HG03575 (cell line): ENCODE results near the gene MLEC.
"Not testable (repeated sequence)": the region's sequence is repeated elsewhere in the genome, so short reads cannot be mapped to it uniquely, and the experiment has no call there.

Source experiments
- ATAC-seq: cut with Tn5 transposase; IDR thresholded peaks from one replicate; pipeline ENCODE4 v1.9.1; 2021; ENCODE audit not compliant: unreplicated experiment, insufficient number of reproducible peaks, low FRiP score; ENCODE audit errors: extremely low read depth

Gene MLEC

DNA sequence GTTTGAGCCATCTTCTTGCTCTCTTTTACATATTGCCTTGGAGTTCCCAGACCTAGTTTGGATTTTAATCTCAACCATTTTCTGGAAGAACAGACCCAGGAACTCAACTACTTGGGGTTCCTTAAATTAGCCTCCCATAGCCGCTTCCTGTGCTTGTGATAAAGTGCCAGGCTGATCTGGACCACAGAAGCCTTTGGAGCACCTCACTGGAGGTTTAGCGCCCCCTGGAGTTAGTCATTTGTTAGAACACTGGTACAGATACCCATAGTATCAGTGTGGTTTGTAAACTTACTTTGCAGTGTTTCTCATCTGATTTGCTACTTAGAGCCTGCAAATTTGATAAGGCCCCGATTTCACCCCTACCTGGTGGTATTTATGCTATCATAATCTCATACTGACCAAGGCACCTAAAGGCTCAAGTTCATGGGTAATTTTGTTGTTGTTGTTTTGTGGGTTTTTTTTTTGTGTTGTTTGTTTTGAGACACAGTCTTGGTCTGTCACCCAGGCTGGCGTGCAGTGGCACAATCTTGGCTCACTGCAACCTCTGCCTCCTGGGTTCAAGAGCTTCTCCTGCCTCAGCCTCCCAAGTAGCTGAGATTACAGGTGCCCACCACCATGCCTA is 27.0 kb downstream of the MLEC start:
- no peak for ATAC-seq

DNA sequence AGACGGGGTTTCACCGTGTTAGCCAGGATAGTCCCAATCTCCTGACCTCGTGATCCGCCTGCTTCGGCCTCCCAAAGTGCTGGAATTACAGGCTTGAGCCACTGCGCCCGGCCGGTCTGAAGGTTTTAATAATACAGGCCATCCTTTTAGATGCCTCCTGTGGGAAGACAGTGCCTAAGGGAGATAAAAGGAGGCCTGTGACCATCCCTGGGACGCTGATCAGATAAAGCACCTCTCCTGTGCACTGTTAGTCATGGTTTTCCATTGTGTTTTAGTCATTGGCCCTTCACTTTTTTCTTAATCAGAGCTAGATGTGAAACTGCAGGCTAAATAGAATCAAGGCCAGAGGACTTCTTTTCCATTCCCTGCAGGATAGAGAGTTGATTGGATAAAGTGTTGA is 31.1 kb downstream of the MLEC start:
- no peak for ATAC-seq

DNA sequence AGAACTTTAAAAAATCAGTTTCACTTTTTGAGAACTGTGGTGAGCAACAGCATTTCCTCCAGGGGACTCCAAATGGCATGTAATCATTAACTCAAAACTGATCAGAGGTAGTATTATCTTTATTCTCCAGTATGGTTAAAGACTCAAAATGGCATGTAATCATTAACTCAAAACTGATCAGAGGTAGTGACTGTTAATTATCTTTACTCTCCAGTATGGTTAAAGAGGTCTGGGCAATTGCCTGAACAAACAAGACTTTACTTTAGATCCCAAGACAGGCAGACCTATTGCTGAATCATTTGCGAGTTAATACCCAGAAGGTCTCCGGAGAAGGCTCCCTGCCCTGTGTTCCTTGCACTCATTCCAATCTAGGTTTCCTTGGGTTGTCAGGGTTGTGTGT is 32.1 kb downstream of the MLEC start:
- ATAC-seq: no peak

DNA sequence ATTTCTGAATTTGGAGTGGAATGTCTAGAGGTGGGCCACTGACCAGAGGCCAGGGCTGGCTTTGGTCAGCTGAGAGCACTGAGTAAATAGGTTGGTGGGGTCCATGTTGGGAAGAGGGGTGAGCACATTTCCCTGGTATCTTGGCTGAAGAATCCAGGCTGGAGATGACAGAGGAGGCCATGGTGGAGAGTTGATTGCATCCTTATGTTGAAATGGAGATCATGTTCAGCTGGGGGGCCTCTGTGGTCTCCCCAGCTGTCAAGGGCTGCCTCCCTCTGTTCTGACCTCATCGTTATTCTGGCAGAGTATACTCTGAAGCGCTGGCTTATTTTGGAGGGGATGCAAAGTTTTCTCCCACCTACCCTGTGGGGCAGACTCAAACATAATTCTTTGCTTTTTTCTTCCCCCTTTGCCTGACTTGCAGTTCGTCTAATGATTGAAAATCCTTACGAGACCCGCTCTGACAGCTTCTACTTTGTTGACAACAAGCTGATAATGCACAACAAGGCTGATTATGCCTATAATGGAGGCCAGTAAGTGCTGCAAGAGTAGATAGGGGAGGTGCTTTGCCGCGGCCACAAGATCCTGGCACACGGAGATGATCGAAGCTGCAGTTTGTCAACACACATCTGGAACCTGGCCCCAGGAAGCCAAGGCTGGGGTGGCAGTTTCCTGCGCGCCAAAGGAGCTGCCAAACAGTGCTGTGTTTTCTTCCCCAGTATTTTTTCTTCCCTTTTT is 32.7 kb downstream of the MLEC start:
- ATAC-seq: no peak

DNA sequence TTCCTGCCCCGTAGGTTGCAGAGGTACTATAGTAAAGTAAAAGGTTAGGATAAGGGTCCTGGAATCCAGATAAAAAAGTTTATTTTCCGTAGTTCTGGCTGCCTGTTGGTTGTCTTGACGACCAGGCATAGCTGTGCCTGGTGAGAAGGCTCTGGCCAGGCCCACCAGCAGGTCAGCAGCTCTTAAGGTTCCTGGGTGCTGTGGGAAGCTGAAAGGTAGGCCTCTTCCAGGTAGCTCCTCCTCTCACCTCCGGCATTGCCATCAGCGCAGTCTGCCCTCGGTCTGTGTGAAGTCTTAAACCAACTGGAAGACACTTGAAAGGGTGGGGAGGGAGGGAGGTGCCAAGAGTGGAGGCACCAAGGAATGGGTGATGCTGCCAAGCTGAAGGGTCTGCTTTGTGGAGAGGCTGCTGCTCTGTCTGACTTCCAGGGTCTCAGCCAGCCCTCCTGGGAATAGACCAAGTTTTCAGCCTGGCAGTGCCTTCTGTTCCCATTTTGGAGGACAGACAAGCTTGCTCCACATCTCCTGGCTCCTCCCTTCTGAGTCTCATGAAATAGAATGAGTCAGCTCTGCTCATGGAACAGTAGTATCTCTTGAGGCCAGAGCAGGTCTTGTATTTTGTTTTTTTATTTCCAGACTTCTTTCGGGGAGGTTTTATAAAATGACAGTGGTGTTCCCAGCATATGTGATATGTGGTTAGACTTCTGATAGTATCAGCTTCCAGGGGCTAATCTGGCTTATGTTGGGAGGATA is 33.5 kb downstream of the MLEC start:
- ATAC-seq: no peak

DNA sequence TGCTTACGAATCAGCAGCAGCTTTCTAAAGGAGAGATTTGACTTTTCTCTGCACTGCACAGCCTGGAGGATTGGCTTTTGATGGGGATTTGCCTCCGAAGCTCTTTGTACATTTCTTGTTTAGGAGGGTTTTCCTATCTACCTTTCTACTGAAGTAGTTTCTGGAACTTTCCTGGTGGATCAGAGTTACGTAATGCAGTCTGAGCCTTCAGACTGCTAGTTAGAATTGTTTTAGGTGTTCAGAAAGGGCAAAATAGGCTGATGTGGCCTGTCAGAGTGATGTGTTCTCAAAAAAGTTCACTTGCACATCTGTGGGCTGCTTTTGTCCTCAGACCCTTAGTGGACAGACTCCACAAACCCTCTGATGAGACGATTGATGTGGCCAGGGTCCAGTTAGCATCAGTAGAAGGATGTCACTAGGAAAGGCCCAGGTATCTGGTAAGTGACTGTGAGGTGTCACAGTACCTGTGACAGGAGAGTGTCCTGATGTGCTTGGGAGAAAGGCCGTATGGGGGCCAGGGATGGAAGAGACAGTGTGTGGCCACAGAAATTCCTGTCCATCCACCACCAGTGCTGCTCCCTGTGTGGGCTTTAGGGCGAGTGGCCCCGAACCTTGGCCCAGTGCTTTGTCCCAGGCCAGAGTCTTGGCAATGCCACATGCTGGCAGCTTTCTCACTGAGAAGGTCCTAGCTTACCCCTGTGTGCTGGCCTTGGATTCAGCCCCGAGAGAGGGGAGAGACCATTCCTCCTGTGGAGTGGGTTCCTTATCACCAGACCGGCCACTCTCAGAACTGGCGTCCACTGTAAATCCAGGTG is 34.2 kb downstream of the MLEC start:
- no peak for ATAC-seq

DNA sequence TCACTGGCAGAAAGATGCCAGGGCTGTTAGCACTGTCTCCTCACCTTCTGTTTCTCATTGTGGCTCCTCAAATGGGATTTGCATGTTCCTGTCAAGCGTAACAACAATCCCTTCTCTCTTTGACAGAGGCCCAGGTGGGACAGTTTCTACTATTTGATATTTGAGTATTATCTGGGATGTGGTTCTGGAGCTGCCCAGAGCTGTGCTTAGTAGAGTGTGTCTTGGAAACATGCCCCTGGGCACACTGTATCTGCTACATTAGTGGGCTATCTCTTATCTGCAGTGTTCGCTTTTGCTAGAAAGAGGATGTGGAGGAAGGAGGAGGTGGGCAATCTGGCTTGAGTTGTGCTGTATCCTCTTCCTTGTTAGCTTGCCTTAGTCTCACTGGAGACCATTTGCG is 34.9 kb downstream of the MLEC start:
- no peak for ATAC-seq

DNA sequence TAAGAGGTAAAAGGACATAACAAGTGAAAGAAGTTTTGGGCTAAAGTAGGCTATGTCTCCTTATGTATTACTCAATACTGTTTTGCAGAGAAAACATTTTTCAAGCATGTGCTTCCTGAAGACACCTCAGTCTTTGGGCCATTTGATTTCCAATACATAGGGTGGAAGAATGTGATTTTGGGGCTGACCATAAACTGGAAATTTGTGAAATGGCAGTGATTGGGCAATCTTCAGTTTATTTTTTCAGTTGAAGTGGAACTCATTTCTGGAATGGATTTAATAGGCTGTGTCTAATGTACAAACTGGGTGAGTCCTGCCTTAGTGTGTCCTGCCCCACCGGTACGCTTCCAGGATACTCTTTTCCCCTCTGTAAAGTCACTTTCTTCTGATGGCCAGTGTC is 35.8 kb downstream of the MLEC start:
- ATAC-seq: no peak

DNA sequence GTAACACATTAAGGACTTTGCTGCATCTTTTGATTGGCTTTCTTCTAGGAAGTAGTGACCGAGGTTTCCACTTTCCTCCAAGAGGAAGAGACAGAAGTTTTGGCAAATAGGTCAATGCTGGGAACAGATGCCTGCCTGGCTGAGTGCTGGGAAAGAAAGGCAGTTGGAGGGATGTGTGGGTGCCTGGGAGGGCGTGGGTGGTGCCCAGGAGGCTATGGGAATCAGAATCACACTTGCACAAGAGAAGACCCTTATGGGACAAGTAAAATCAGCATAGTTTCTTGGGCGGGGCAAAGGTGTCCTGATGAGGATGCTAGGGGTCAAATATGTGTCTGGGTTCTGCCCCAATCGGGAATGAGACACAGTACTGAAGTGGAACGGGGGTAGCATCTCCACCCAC is 37.8 kb downstream of the MLEC start:
- no peak for ATAC-seq

DNA sequence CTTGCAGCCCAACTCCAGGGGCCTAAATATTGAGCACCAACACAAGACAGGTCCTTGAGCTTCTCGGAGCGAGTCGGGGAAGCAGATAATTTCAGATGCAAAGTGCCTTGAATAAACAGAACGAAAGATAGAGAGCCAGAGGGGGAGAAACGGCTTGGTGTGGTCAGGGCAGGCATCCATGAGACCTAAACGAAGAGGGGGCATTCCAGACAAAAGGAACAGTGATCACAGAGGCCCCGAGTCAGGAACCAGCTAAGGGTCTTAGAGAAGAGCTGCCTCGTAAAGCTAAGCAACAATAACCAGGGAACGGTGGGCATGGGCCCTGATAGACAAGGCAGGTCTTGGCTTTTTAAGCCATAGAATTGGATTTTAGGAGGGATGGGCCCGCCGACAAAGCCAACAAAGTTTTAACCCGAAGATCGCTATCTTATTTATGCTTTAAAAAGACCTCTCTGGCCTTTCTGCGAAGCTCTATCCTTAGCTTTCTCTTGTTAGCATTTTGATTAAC is 38.3 kb downstream of the MLEC start:
- no peak for ATAC-seq

DNA sequence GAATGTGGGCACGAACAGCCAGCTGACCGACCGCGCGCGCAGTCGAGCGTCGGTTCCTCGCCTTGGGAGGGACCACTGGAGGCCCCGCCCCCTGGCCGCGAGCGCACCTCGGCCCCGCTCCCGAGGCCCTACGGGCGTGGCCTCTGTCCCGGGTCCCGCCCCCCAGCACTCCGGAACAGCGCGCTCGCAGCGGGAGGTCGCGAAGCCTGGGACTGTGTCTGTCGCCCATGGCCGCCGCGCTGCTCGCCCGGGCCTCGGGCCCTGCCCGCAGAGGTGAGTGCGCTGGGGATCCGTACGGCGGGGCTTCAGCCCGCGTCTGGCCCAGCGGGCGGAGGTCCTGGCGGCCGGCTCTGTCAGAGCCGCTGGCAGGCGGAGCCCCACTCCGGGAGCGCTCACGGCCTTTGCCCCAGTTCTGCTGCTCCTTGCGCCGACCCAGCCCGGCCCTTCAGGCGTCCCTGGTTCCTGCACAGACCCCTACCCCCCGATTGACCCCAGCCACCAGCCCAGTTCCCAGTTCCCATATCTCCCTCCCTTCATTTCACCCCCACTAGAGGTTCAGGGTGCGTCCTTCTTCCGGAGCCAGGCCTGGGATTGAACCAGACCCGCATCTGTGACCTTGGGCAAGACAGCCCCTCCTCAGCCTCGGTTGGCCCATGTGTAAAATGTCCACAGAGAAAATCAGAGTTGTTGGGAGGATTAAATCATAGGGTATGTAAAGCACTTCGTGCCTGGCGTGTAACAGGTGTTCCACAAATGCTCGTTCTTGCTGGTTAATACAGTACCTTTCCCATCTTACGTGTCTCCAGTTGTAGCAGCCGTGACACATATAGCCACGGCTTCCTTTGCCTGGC is 38.9 kb downstream of the MLEC start, which contains the start of gene ACADS:
ACADS (plus strand) TSS at position 168 of the 851 bp plus-strand sequence; CDS start at position 228, 60 bp downstream.
- ATAC-seq: no peak

DNA sequence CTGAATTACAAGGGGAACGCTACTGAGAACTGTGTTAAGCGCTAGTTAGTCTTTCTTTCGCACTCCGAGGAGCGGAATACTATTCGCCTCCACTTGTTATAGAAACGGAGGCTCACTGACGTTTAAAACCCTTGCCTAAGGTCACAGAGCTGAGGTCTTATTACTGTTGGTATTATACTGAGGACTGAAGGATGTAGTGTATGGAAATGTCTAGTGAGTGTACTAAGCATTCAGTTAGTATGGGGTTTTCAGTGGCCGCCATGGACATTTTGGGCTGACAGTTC is 39.5 kb downstream of the MLEC start:
- ATAC-seq: no peak

DNA sequence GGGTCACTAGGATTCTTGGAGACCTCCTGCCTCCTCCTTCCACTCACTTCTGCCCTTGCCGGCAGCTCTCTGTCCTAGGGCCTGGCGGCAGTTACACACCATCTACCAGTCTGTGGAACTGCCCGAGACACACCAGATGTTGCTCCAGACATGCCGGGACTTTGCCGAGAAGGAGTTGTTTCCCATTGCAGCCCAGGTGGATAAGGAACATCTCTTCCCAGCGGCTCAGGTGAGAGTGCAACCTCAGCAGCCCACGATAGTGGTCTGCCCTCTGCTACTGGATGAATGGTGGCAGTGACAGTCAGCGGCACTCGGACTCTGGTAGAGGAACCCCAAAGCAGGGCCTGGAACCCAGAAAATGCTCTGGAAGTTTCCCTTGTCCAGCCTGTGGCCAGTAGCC is 40.0 kb downstream of the MLEC start:
- ATAC-seq: no peak

DNA sequence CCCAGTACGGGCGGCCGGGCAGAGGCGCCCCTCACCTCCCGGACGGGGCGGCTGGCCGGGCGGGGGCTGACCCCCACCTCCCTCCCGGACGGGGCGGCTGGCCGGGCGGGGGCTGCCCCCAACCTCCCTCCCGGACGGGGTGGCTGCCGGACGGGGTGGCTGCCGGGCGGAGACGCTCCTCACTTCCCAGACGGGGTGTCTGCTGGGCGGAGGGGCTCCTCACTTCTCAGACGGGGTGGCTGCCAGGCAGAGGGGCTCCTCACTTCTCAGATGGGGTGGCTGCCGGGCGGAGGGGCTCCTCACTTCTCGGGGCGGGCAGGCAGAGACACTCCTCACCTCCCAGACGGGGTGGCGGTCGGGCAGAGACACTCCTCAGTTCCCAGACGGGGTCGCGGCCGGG is 45.2 kb downstream of the MLEC start:
- ATAC-seq: not testable (repeated sequence)

DNA sequence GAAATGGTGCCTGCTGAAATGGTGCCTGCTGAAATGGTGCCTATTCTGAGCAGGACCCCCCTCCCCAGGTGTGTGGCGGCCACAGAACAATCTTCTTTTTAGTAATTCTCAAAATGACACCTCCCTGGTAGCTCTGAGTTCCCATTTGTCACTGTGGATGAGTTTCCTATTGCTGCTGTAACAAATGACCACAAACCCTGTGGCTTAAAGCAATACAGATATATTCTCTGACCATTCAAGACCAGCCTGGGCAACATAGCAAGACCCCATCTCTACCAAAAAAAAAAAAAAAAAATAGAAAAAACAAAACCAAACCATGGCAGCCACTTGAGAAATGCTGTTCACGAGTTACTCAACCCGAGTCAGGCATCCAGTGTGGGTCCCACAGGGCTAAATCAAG is 46.6 kb downstream of the MLEC start:
- no peak for ATAC-seq

DNA sequence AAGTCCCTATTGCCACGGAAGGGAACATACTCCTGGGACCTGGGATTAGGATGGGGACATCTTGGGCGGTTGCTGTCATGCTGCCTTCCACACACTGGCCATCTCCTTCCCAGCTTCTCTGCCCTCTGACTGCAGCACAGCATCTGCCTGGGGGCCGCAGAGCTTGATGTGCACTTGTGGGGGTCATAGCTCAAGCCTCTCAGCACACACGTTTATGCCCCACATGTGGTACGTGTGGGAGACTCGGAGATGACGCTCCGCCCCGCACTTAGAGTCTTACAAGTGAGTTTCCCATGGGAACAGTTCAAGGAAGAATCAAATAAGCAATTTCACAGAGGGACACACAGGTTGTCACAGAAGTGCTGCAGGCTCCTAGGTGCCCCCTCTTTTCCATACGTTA is 47.3 kb downstream of the MLEC start:
- ATAC-seq: no peak

DNA sequence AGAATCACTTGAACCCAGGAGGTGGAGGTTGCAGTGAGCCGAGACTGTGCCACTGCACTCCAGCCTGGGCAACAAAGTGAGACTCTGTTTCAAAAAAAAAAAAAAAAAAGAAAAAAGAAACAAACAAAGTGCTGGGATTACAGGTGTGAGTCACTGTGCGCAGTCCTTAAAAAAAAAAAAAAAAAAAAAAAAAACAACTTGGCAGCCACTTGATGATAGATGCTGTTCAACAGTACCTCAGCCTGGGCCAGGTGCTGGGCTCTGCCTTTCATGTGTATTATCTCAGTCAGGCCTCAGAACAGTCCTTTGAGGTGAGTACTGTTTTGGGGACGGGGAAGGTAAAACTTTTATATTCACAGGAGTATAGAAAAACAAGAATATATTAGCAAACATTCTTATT is 48.2 kb downstream of the MLEC start:
- ATAC-seq: no peak
